GM21576 (cell line): ENCODE data around the gene IL27RA.
"Not testable (repeated sequence)": the region's sequence is repeated elsewhere in the genome, so short reads cannot be mapped to it uniquely, and the experiment has no call there.

Experiments used
- ATAC-seq: cut with Tn5 transposase; IDR thresholded peaks from one replicate; pipeline ENCODE4 v1.9.1; 2021; ENCODE audit warnings: mild to moderate bottlenecking, moderate library complexity; ENCODE audit not compliant: unreplicated experiment

The IL27RA gene

GRCh38 chr19:14027856-14028450, 3.6 kb upstream of the IL27RA start, which contains the start of gene RLN3:
TSS of gene RLN3 (plus strand) at chr19:14028148. CDS start at chr19:14028205, 57 bp downstream.
- ATAC-seq: no peak

GRCh38 chr19:14028901-14029300, 2.7 kb upstream of the IL27RA start:
- ATAC-seq: no peak

GRCh38 chr19:14030997-14031718, 404 bp upstream of the IL27RA start:
- no peak for ATAC-seq

GRCh38 chr19:14033946-14034345, 2.4 kb downstream of the IL27RA start:
- ATAC-seq: no peak

GRCh38 chr19:14035159-14035558, 3.6 kb downstream of the IL27RA start:
- ATAC-seq: not testable (repeated sequence)

GRCh38 chr19:14035706-14036105, 4.1 kb downstream of the IL27RA start:
- ATAC-seq: no peak

- no peak for ATAC-seq
These were observed 7.6 kb downstream of the IL27RA start for GRCh38 chr19:14039181-14039580.

- not testable (repeated sequence) for ATAC-seq
These were observed 11.4 kb downstream of the IL27RA start for GRCh38 chr19:14042659-14043608.

GRCh38 chr19:14047866-14048265, 16.3 kb downstream of the IL27RA start:
- ATAC-seq: not testable (repeated sequence)

GRCh38 chr19:14048443-14049153, 17.0 kb downstream of the IL27RA start:
- ATAC-seq: no peak

- ATAC-seq: no peak
These were observed 18.9 kb downstream of the IL27RA start for GRCh38 chr19:14050512-14050911.

- not testable (repeated sequence) for ATAC-seq
These were observed 19.4 kb downstream of the IL27RA start for GRCh38 chr19:14050961-14051360.

- no peak for ATAC-seq
These were observed 20.4 kb downstream of the IL27RA start for GRCh38 chr19:14051980-14052379.

GRCh38 chr19:14052470-14052869, 20.9 kb downstream of the IL27RA start:
- no peak for ATAC-seq

GRCh38 chr19:14053032-14053431, 21.5 kb downstream of the IL27RA start:
- no peak for ATAC-seq

- ATAC-seq: no peak
These were observed 21.9 kb downstream of the IL27RA start for GRCh38 chr19:14053500-14053899.

- ATAC-seq: no peak
These were observed 22.5 kb downstream of the IL27RA start for GRCh38 chr19:14054099-14054498.

- ATAC-seq: no peak
These were observed 23.2 kb downstream of the IL27RA start for GRCh38 chr19:14054721-14055120.

GRCh38 chr19:14055396-14055795, 23.8 kb downstream of the IL27RA start:
- ATAC-seq: no peak

GRCh38 chr19:14056069-14056666, 24.6 kb downstream of the IL27RA start:
- no peak for ATAC-seq
